HG03175 (cell line): ENCODE results near the gene UBR4.

ENCODE experiments used
- ATAC-seq: cut with Tn5 transposase; IDR thresholded peaks from one replicate; pipeline ENCODE4 v1.9.1; 2021; ENCODE audit warnings: mild to moderate bottlenecking, moderate library complexity; ENCODE audit not compliant: unreplicated experiment

UBR4 gene

GRCh38 chr1:19074361-19074901 lies 135.6 kb downstream of the UBR4 start:
- no peak for ATAC-seq

GRCh38 chr1:19073311-19074186 lies 136.5 kb downstream of the UBR4 start:
- ATAC-seq, result no peak

- ATAC-seq, result no peak
Observed at GRCh38 chr1:19072285-19072981, 137.6 kb downstream of the UBR4 start.

- no peak for ATAC-seq
Observed at GRCh38 chr1:19071674-19072281, 138.3 kb downstream of the UBR4 start.

- ATAC-seq, result no peak
Observed at GRCh38 chr1:19070891-19071621, 139.0 kb downstream of the UBR4 start.

GRCh38 chr1:19070197-19070651 lies 139.8 kb downstream of the UBR4 start:
- no peak for ATAC-seq

GRCh38 chr1:19068639-19069276 lies 141.3 kb downstream of the UBR4 start:
- no peak for ATAC-seq

- ATAC-seq, result no peak
Observed at GRCh38 chr1:19067912-19068638, 142.0 kb downstream of the UBR4 start.

GRCh38 chr1:19067182-19067911 lies 142.7 kb downstream of the UBR4 start:
- ATAC-seq, result no peak

- no peak for ATAC-seq
Observed at GRCh38 chr1:19066874-19067181, 143.2 kb downstream of the UBR4 start.

- ATAC-seq, result no peak
Observed at GRCh38 chr1:19066248-19066873, 143.7 kb downstream of the UBR4 start.

GRCh38 chr1:19065526-19066247 lies 144.4 kb downstream of the UBR4 start:
- ATAC-seq, result no peak

- no peak for ATAC-seq
Observed at GRCh38 chr1:19064906-19065450, 145.1 kb downstream of the UBR4 start.

- ATAC-seq, result no peak
Observed at GRCh38 chr1:19063122-19063521, 146.9 kb downstream of the UBR4 start.

GRCh38 chr1:19062258-19063029 lies 147.6 kb downstream of the UBR4 start:
- no peak for ATAC-seq

GRCh38 chr1:19061798-19062197 lies 148.3 kb downstream of the UBR4 start:
- ATAC-seq, result no peak

GRCh38 chr1:19061343-19061742 lies 148.7 kb downstream of the UBR4 start:
- no peak for ATAC-seq
